HEK293T (cell line): ENCODE data around the gene KIAA1671.

Source experiments
- ARNT ChIP-seq: fragments of 450-650 bp; IDR thresholded peaks from 2 replicates; pipeline ENCODE4 v1.6.1; 2017; ENCODE audit warnings: mild to moderate bottlenecking
- BHLHE40 ChIP-seq: fragments of 450-650 bp; IDR thresholded peaks from 2 replicates; pipeline ENCODE4 v1.6.1; 2016; ENCODE audit warnings: mild to moderate bottlenecking, moderate library complexity, borderline replicate concordance
- CTBP1 ChIP-seq: fragments of 450-650 bp; IDR thresholded peaks from 2 replicates; pipeline ENCODE4 v1.6.1; 2016; ENCODE audit warnings: borderline replicate concordance
- FOXA1 ChIP-seq: fragments of 450-650 bp; IDR thresholded peaks from 2 replicates; pipeline ENCODE4 v1.6.1; 2016; ENCODE audit warnings: mild to moderate bottlenecking
- FOXK2 ChIP-seq: fragments of 450-650 bp; IDR thresholded peaks from 2 replicates; pipeline ENCODE4 v1.6.1; 2016; ENCODE audit warnings: mild to moderate bottlenecking
- FOXM1 ChIP-seq: fragments of 450-650 bp; IDR thresholded peaks from 2 replicates; pipeline ENCODE4 v1.6.1; 2017; ENCODE audit warnings: mild to moderate bottlenecking, borderline replicate concordance
- HDGF ChIP-seq: fragments of 450-650 bp; IDR thresholded peaks from 2 replicates; pipeline ENCODE4 v1.6.1; 2017; ENCODE audit warnings: antibody characterized with exemption, borderline replicate concordance
- LEF1 ChIP-seq: fragments of 450-650 bp; IDR thresholded peaks from 2 replicates; pipeline ENCODE4 v1.6.1; 2017; ENCODE audit warnings: mild to moderate bottlenecking, borderline replicate concordance
- PKNOX1 ChIP-seq: fragments of 450-650 bp; IDR thresholded peaks from 2 replicates; pipeline ENCODE4 v1.6.1; 2016
- SP1 ChIP-seq: fragments of 450-650 bp; IDR thresholded peaks from 2 replicates; pipeline ENCODE4 v1.6.1; 2017
- SUZ12 ChIP-seq: fragments of 450-650 bp; IDR thresholded peaks from 2 replicates; pipeline ENCODE4 v1.6.1; 2016; ENCODE audit warnings: mild to moderate bottlenecking
- ZNF384 ChIP-seq: fragments of 450-650 bp; IDR thresholded peaks from 2 replicates; pipeline ENCODE4 v1.6.1; 2016

- TF ChIP-seq FOXM1 (no peak), SP1 (no peak), FOXA1 (no peak), SUZ12 (no peak), ZNF384 (no peak), ARNT (no peak), LEF1 (no peak), PKNOX1 (no peak), BHLHE40 (no peak), FOXK2 (no peak), CTBP1 (no peak), HDGF (no peak)
Observed at GRCh38 chr22:24920029-24920428, 32.5 kb upstream of the KIAA1671 start.
